GM12891 (cell line): ENCODE measurements around the gene NCKAP1.
"Not testable (repeated sequence)": the region's sequence is repeated elsewhere in the genome, so short reads cannot be mapped to it uniquely, and the experiment has no call there.

Source experiments
- DNase-seq: peaks from one replicate; pipeline ENCODE4 v3.0.0; 2011; ENCODE audit warnings: low spot score; ENCODE audit not compliant: insufficient read length
- FAIRE-seq: peaks from 2 replicates; lab custom pipeline; 2011; peaks lifted over from hg19 to GRCh38; lab: Jason Lieb, UNC
- PAX5 ChIP-seq: IDR thresholded peaks from 2 replicates; pipeline ENCODE4 v1.6.1; 2011; ENCODE audit warnings: low read length, moderate library complexity, mild to moderate bottlenecking; ENCODE audit not compliant: insufficient read depth, severe bottlenecking
- POLR2A ChIP-seq: IDR thresholded peaks from 2 replicates; pipeline ENCODE4 v1.6.1; 2011; ENCODE audit warnings: low read depth, low read length, control low read depth
- POLR2AphosphoS5 ChIP-seq: IDR thresholded peaks from 2 replicates; pipeline ENCODE4 v1.6.1; 2011; ENCODE audit warnings: low read depth, low read length, control low read depth
- POU2F2 ChIP-seq: IDR thresholded peaks from 2 replicates; pipeline ENCODE4 v1.6.1; 2011; ENCODE audit warnings: low read depth, mild to moderate bottlenecking, control low read depth, low read length, moderate library complexity
- SPI1 ChIP-seq: IDR thresholded peaks from 2 replicates; pipeline ENCODE4 v1.6.1; 2011; ENCODE audit warnings: low read depth, low read length, control low read depth
- TAF1 ChIP-seq: IDR thresholded peaks from 2 replicates; pipeline ENCODE4 v1.6.1; 2011; ENCODE audit warnings: low read depth, low read length, control low read depth

Gene NCKAP1

GRCh38 chr2:182891611-182892010 is 146.6 kb downstream of the NCKAP1 start:
- FAIRE-seq (no peak), DNase-seq (no peak)
- no peak for TF ChIP-seq POU2F2
- no peak for TF ChIP-seq SPI1
- no peak for TF ChIP-seq POLR2AphosphoS5
- TF ChIP-seq TAF1, result no peak
- TF ChIP-seq PAX5, result no peak
- no peak for TF ChIP-seq POLR2A

GRCh38 chr2:182890773-182891378 is 147.4 kb downstream of the NCKAP1 start:
- FAIRE-seq, result no peak

GRCh38 chr2:182890305-182890704 is 148.0 kb downstream of the NCKAP1 start:
- DNase-seq (no peak), FAIRE-seq (no peak)
- no peak for TF ChIP-seq POU2F2
- TF ChIP-seq TAF1, result no peak

More at GRCh38 chr2:182890773-182891378, 147.4 kb downstream of the NCKAP1 start:
- DNase-seq, result no peak
- TF ChIP-seq PAX5 (no peak), SPI1 (no peak), TAF1 (no peak), POU2F2 (no peak)

GRCh38 chr2:182887753-182888415 is 150.4 kb downstream of the NCKAP1 start:
- TF ChIP-seq SPI1 (no peak), TAF1 (no peak), POU2F2 (no peak), POLR2AphosphoS5 (no peak)
- DNase-seq (no peak), FAIRE-seq (no peak)

- FAIRE-seq (no peak), DNase-seq (no peak)
- no peak for TF ChIP-seq TAF1
- no peak for TF ChIP-seq POLR2AphosphoS5
- no peak for TF ChIP-seq PAX5
- no peak for TF ChIP-seq SPI1
Measured at GRCh38 chr2:182887093-182887492, 151.2 kb downstream of the NCKAP1 start.

- DNase-seq, result no peak
- FAIRE-seq, result no peak
- no peak for TF ChIP-seq POLR2A
- no peak for TF ChIP-seq PAX5
- TF ChIP-seq POLR2AphosphoS5, result no peak
- no peak for TF ChIP-seq POU2F2
- no peak for TF ChIP-seq SPI1
- TF ChIP-seq TAF1, result no peak
Measured at GRCh38 chr2:182885771-182886170, 152.5 kb downstream of the NCKAP1 start.

GRCh38 chr2:182883451-182883850 is 154.8 kb downstream of the NCKAP1 start:
- FAIRE-seq, result no peak
- TF ChIP-seq POU2F2 (no peak), POLR2AphosphoS5 (no peak), PAX5 (no peak), TAF1 (no peak), SPI1 (no peak), POLR2A (no peak)
- no peak for DNase-seq

- not testable (repeated sequence) for DNase-seq
Measured at GRCh38 chr2:182880100-182880499, 158.2 kb downstream of the NCKAP1 start.

GRCh38 chr2:182876653-182877052 is 161.6 kb downstream of the NCKAP1 start:
- FAIRE-seq, DNase-seq: not testable (repeated sequence)

More at GRCh38 chr2:182880100-182880499, 158.2 kb downstream of the NCKAP1 start:
- not testable (repeated sequence) for FAIRE-seq

- FAIRE-seq, result no peak
- TF ChIP-seq PAX5 (no peak), POLR2A (no peak), POLR2AphosphoS5 (no peak), TAF1 (no peak), SPI1 (no peak), POU2F2 (no peak)
- DNase-seq, result peak; percentile 5
Measured at GRCh38 chr2:182870227-182870626, 168.0 kb downstream of the NCKAP1 start.

- FAIRE-seq, result peak; percentile 16
- TF ChIP-seq SPI1 (peak; percentile 62), POLR2A (no peak), TAF1 (no peak)
Measured at GRCh38 chr2:182868054-182868796, 170.0 kb downstream of the NCKAP1 start.

More at GRCh38 chr2:182868054-182868796, 170.0 kb downstream of the NCKAP1 start:
- DNase-seq, result peak; percentile 3
